Mucosa of stomach (tissue), 1 donor: ENCODE data around the gene MLLT11.

Experiments
- H3K27me3 ChIP-seq: one replicate; pipeline ENCODE4 v1.7.0; 2013; ENCODE audit warnings: mild to moderate bottlenecking, low read length; ENCODE audit not compliant: control insufficient read depth, insufficient read depth
- H3K36me3 ChIP-seq: one replicate; pipeline ENCODE4 v1.7.0; 2013; ENCODE audit warnings: low read length; ENCODE audit not compliant: control insufficient read depth, insufficient read depth
- H3K4me1 ChIP-seq: one replicate; pipeline ENCODE4 v1.7.0; 2013; ENCODE audit warnings: mild to moderate bottlenecking, low read length; ENCODE audit not compliant: control insufficient read depth, insufficient read depth
- H3K4me3 ChIP-seq: one replicate; pipeline ENCODE4 v1.7.0; 2013; ENCODE audit warnings: low read length
- H3K9ac ChIP-seq: one replicate; pipeline ENCODE4 v1.7.0; 2013; ENCODE audit warnings: mild to moderate bottlenecking, low read length, moderate library complexity
- H3K9me3 ChIP-seq: one replicate; pipeline ENCODE4 v1.7.0; 2013; ENCODE audit warnings: mild to moderate bottlenecking, low read length, moderate library complexity; ENCODE audit not compliant: control insufficient read depth
- donor health status: Pancreatic carcinoma.

MLLT11 gene

DNA sequence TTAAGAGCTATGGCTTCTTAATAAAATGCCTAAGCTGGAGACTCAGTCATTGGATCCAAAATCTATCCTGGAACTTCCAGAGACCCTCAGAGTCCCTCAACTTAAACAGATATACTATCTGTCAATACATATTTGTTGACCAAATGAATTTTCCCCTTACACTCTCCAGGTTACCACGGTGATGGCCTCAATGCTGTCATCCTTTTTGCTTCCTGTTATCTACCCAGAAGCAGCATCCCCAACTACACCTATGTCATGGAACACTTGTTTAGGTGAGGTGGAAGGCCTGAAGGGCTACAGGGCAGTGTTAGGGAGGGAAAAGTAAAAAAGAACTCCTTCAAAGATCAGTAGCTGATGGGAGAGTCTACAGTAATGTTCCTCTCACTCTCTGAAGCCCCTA, 17.0 kb upstream of the MLLT11 start:
- no peak overlapping the region for H3K4me3 ChIP-seq
- no peak overlapping the region for H3K9ac ChIP-seq
- peaks cover 7% of the 10 kb centered on the region for H3K4me1 ChIP-seq
- H3K36me3 ChIP-seq: no peaks in the 10 kb centered on the region
- H3K27me3 ChIP-seq: no peaks in the 10 kb centered on the region
- no peaks in the 10 kb centered on the region for H3K9me3 ChIP-seq

DNA sequence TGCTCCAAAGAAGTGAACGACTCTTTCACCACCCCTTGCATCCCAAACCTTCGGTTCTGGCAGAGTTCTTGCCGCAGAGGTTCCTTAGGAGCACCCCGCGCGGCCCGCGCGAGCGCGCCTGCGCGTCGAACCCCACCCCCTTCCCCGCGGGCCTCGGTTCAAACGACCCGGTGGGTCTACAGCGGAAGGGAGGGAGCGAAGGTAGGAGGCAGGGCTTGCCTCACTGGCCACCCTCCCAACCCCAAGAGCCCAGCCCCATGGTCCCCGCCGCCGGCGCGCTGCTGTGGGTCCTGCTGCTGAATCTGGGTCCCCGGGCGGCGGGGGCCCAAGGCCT, 12.6 kb upstream of the MLLT11 start, which contains the start of gene C1orf56:
Gene C1orf56, plus strand, starts transcription at position 161 of the 334 bp plus-strand sequence. Its CDS starts 97 bp downstream, at position 258.
- H3K9ac ChIP-seq: peak within 1 kb of the TSS; percentile 92
- H3K27me3 ChIP-seq: no peaks in the 10 kb centered on the region
- peaks cover 20% of the 10 kb centered on the region for H3K4me1 ChIP-seq
- H3K9me3 ChIP-seq: no peaks in the 10 kb centered on the region
- no peaks in the 10 kb centered on the region for H3K36me3 ChIP-seq
- H3K4me3 ChIP-seq: peak within 1 kb of the TSS; percentile 86

DNA sequence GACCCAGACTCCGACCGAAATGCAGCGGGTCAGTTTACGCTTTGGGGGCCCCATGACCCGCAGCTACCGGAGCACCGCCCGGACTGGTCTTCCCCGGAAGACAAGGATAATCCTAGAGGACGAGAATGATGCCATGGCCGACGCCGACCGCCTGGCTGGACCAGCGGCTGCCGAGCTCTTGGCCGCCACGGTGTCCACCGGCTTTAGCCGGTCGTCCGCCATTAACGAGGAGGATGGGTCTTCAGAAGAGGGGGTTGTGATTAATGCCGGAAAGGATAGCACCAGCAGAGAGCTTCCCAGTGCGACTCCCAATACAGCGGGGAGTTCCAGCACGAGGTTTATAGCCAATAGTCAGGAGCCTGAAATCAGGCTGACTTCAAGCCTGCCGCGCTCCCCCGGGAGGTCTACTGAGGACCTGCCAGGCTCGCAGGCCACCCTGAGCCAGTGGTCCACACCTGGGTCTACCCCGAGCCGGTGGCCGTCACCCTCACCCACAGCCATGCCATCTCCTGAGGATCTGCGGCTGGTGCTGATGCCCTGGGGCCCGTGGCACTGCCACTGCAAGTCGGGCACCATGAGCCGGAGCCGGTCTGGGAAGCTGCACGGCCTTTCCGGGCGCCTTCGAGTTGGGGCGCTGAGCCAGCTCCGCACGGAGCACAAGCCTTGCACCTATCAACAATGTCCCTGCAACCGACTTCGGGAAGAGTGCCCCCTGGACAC, 12.1 kb upstream of the MLLT11 start:
- H3K9me3 ChIP-seq: no peaks in the 10 kb centered on the region

DNA sequence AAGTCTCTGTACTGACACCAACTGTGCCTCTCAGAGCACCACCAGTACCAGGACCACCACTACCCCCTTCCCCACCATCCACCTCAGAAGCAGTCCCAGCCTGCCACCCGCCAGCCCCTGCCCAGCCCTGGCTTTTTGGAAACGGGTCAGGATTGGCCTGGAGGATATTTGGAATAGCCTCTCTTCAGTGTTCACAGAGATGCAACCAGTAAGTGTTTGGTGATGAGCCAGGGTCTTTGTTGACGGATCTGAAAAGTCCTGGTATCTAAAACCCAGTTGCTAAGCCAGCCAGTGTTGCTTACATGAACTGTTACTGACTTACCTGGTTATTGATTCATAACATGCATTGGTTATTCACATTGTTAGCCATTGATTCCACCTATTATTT, 11.6 kb upstream of the MLLT11 start:
- H3K36me3 ChIP-seq: no peaks in the 10 kb centered on the region
- no peaks in the 10 kb centered on the region for H3K27me3 ChIP-seq
- H3K9me3 ChIP-seq: no peaks in the 10 kb centered on the region
- peak overlapping the region; percentile 92 for H3K9ac ChIP-seq
- peak overlapping the region; percentile 86 for H3K4me3 ChIP-seq
- H3K4me1 ChIP-seq: peaks cover 20% of the 10 kb centered on the region

More for the DNA sequence above, 12.1 kb upstream of the MLLT11 start:
- peak overlapping the region; percentile 86 for H3K4me3 ChIP-seq
- no peaks in the 10 kb centered on the region for H3K36me3 ChIP-seq
- no peaks in the 10 kb centered on the region for H3K27me3 ChIP-seq
- peaks cover 20% of the 10 kb centered on the region for H3K4me1 ChIP-seq
- H3K9ac ChIP-seq: peak overlapping the region; percentile 92

DNA sequence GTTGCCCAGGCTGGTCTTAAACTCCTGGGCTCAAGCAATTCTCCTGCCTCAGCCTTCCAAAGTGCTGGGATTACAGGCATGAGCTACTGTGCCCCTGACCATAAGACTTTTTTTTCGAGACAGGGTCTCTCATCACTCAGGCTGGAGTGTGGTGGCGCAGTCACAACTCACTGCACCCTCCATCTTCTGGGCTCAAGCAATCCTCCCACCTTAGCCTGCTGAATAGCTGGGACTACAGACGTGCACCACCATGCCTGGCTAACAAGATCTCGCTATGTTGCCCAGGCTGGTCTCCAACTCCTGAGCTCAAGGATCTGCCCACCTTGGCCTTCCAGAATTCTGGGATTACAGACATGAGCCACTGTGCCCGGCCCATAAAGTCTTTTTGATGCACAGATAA, 10.7 kb upstream of the MLLT11 start:
- no peak overlapping the region for H3K9ac ChIP-seq
- H3K36me3 ChIP-seq: peaks cover 6% of the 10 kb centered on the region
- H3K4me3 ChIP-seq: no peak overlapping the region

DNA sequence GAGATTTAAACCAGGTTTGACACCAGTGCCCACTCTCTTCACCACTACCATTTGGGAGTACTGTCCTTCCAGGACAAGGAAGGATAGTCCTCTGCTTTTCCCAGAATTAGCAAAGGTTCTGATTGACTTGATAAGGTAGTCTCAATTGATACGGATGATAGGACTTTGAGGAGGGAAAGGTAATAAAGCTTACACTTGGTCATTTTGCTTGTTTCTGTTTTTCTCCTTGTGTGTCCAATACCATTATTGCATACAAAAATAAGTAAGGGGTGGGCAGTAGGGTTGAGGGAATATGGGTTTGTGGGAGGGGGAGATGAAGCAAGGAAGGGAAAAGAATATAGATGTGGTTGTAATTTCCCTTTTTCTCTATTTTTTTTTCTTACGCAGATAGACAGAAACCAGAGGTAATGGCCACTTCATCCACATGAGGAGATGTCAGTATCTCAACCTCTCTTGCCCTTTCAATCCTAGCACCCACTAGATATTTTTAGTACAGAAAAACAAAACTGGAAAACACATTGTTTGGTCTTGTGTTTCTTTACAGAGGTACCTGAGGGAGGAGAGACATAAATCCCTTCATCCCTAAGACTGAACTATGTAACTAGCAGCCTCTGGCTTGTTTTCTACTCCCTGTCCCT, 10.0 kb upstream of the MLLT11 start:
- no peak overlapping the region for H3K9ac ChIP-seq
- no peak overlapping the region for H3K4me3 ChIP-seq
- H3K4me1 ChIP-seq: peaks cover 34% of the 10 kb centered on the region
- no peaks in the 10 kb centered on the region for H3K27me3 ChIP-seq
- H3K9me3 ChIP-seq: no peaks in the 10 kb centered on the region
- peaks cover 12% of the 10 kb centered on the region for H3K36me3 ChIP-seq

More for the DNA sequence above, 10.7 kb upstream of the MLLT11 start:
- H3K9me3 ChIP-seq: no peaks in the 10 kb centered on the region
- no peaks in the 10 kb centered on the region for H3K27me3 ChIP-seq
- peaks cover 27% of the 10 kb centered on the region for H3K4me1 ChIP-seq

DNA sequence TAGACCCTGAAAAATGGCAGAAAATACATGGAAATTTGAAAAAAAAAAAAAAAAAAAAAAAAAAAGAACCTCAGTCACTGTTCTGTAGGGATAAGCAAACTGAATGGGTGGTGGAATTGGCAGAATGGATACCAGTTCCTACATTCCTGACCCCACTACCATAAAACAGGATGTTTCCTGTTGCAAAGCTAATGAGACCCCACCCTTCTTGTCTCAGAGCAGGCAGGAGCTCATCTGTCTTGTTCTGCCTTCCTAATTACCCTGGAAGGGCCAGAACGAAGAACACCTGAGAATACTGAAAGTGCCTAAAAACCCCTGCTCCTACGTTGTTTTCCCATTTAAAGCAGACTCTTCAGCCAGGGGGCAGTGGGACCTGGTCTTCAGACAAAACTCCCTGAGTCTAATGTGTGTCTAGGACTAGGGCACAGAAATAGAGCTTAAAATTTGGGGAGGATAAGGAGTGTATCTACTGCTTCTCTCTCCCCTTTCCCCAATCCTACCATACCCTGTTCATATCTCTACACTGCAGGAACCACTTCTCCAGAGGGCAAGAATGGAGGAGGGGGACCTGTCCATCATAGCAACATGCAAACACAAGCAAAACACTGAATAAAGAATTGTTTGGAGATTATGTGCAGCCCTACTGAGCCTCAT, 8.7 kb upstream of the MLLT11 start:
- Histone ChIP-seq H3K4me3 (no peak overlapping the region), H3K9ac (no peak overlapping the region), H3K9me3 (no peaks in the 10 kb centered on the region), H3K36me3 (peaks cover 16% of the 10 kb centered on the region), H3K4me1 (peaks cover 47% of the 10 kb centered on the region), H3K27me3 (no peaks in the 10 kb centered on the region)

DNA sequence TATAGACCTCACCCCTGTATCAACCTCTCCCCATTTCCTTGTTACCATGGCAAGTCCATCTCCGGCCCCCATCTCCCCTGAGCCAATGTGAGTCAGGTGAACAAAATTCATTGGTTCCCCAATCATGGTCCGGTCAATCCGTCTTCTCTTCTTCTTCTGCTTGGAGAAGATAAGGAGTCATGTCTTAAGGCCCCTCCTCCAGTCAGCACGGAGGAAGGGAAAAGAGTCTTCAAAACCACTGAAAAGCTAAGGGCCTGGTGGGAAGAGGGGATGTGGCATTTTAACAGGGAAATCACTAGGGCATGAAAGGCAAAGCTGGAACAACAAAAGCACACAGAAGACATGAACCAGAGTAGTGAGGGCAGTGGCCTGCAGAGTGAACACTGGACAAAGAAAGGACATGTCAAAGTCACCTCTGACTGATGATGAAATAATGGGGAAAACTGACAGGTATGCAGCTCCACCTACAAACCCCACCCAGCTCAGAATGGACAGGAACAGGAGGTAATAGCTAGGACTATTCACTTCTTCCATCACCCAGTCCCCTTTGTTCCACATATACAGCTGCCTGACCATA, 5.1 kb upstream of the MLLT11 start:
- no peaks in the 10 kb centered on the region for H3K27me3 ChIP-seq
- peaks cover 55% of the 10 kb centered on the region for H3K4me1 ChIP-seq
- H3K9ac ChIP-seq: peak overlapping the region; percentile 64
- no peak overlapping the region for H3K4me3 ChIP-seq
- peaks cover 16% of the 10 kb centered on the region for H3K36me3 ChIP-seq
- no peaks in the 10 kb centered on the region for H3K9me3 ChIP-seq

DNA sequence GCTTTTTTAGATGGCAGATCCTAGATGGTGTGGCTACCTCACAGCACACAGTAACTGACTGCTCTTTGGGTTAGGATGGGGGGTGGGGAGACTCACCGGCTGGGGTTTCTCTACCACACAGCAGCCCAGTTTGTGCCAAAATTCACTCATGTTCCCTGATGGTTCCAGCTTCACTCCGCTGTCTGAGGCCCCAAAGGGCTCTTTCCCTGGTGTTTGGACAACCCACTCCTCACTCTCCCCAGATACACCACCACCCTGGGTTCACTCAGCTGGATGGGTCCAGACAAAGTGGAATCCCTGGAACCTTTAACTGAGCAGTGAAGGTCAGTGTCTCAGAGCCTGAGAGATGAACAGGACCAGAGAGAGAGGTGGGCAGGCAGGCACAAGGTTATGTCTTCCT, 4.6 kb upstream of the MLLT11 start:
- H3K9ac ChIP-seq: peak overlapping the region; percentile 64
- H3K36me3 ChIP-seq: peaks cover 16% of the 10 kb centered on the region
- no peaks in the 10 kb centered on the region for H3K27me3 ChIP-seq
- no peaks in the 10 kb centered on the region for H3K9me3 ChIP-seq
- H3K4me1 ChIP-seq: peaks cover 55% of the 10 kb centered on the region
- H3K4me3 ChIP-seq: no peak overlapping the region

DNA sequence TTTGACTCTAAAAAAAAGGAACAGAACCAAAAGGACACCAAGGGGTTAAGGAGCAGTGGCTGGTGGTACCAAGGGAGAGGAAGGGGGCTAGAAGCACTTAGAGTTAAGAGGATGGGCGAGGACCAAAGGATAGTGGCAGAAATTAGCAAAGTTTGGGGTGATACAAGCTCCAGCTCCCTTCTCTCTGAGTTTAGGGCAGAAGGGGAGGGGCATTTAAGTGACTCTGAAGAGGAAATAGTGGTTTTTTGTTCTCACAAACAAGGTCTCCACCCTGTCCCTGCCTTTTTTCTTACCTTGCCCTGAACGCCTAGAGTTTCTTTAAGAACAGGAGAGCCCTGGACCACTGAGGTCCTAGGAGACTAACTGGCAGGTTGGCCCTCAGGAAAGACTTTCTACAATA, 4.0 kb upstream of the MLLT11 start:
- Histone ChIP-seq H3K9ac (peak overlapping the region; percentile 64), H3K27me3 (no peaks in the 10 kb centered on the region), H3K9me3 (no peaks in the 10 kb centered on the region), H3K36me3 (peaks cover 16% of the 10 kb centered on the region), H3K4me1 (peaks cover 52% of the 10 kb centered on the region), H3K4me3 (peak overlapping the region; percentile 14)

DNA sequence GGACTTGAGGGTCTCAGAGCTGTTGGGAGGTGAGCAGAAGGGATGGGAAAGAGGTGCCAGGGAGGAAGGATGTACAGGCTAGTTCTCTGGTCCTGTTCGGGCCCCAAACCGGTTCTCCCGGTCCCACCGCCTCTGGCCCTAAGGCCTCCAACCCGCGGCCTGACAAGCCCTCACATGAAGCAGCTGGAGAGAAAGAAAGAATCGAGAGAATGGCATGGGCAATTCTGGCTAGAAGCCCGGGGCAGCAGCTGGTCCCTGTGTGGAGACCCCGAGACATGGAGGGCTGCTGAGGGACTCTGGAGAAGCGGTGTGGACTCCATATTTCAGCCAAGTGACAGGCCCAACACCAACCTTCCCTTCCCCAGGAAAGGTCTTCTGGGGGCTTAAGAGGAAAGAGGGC, 1.5 kb upstream of the MLLT11 start:
- Histone ChIP-seq H3K36me3 (peaks cover 16% of the 10 kb centered on the region), H3K27me3 (no peaks in the 10 kb centered on the region), H3K9me3 (no peaks in the 10 kb centered on the region), H3K9ac (peak overlapping the region; percentile 92), H3K4me3 (peak overlapping the region; percentile 85), H3K4me1 (peaks cover 48% of the 10 kb centered on the region)
